ENCODE results near the gene ZSCAN29. TPM values are rescaled to one million over a fixed set of nuclear protein-coding genes. Genes with fewer than 3 reads are reported as not detected.

ZSCAN29 gene
- total and polyA plus RNA-seq, 5 donors, result 4.7 to 13.4 (median 12.4) TPM

GRCh38 chr15:43347114-43347513 is 23.7 kb downstream of the ZSCAN29 start:
- no peak for ATAC-seq
- Histone ChIP-seq H3K4me3 (ENCODE audit: low read length) (no peak overlapping the region), H3K9me3 (ENCODE audit: control insufficient read depth, low read length) (no peaks in the 10 kb centered on the region), H3K27ac (ENCODE audit: low read length) (no peak overlapping the region), H3K27me3 (ENCODE audit: control insufficient read depth, insufficient read depth) (no peaks in the 10 kb centered on the region), H3K4me1 (ENCODE audit: control insufficient read depth, insufficient read depth, low read length) (no peaks in the 10 kb centered on the region)
- WGBS, result 85% methylated on average over 3 of the region's 3 CpGs
- intact Hi-C loops (cut with DNase I), result no loop called here
- no peak for DNase-seq

DNA sequence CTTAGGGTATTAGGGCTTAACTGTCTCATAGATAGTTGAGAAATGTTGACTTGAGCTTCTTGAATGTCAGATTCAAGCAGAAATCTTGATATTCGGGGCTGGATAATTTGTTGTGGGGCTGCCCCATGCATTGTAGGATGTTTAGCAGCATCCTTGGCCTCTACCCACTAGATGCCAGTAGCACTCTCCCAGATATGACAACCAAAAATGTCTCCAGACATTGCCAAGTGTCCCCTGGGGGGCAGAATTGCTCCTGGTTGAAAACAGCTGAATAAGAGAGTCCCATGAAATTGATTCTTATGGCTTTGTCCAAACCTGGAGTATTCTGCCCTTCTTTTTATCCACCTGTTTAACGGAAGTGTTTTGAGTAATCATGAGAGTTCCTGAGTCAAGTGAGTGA is 24.5 kb downstream of the ZSCAN29 start:
- 87% methylated on average over 2 of the region's 2 CpGs for WGBS
- Histone ChIP-seq H3K4me3 (ENCODE audit: low read length) (no peak overlapping the region), H3K27me3 (ENCODE audit: control insufficient read depth, insufficient read depth) (no peaks in the 10 kb centered on the region), H3K27ac (ENCODE audit: low read length) (no peak overlapping the region), H3K9me3 (ENCODE audit: control insufficient read depth, low read length) (no peaks in the 10 kb centered on the region), H3K4me1 (ENCODE audit: control insufficient read depth, insufficient read depth, low read length) (no peaks in the 10 kb centered on the region)
- DNase-seq (no peak), ATAC-seq (no peak)
- intact Hi-C loops (cut with DNase I), result no loop called here

- H3K4me1 ChIP-seq (ENCODE audit: control insufficient read depth, insufficient read depth, low read length), result peaks cover 11% of the 10 kb centered on the region
- no peaks in the 10 kb centered on the region for H3K27me3 ChIP-seq (ENCODE audit: control insufficient read depth, insufficient read depth)
- ATAC-seq (no peak), DNase-seq (no peak)
- peak overlapping the region; percentile 87 for H3K4me3 ChIP-seq (ENCODE audit: low read length)
- H3K9me3 ChIP-seq (ENCODE audit: control insufficient read depth, low read length), result no peaks in the 10 kb centered on the region
- H3K27ac ChIP-seq (ENCODE audit: low read length), result peak overlapping the region; percentile 99
- intact Hi-C loops (cut with DNase I), result no loop called here
- 4% methylated on average over 7 of the region's 7 CpGs for WGBS
Observed at GRCh38 chr15:43330780-43331087, 40.1 kb downstream of the ZSCAN29 start.

- H3K9me3 ChIP-seq (ENCODE audit: control insufficient read depth, low read length), result no peaks in the 10 kb centered on the region
- no peaks in the 10 kb centered on the region for H3K27me3 ChIP-seq (ENCODE audit: control insufficient read depth, insufficient read depth)
- DNase-seq (peak; percentile 94 to 96 (median 96)), ATAC-seq (peak; percentile 98)
- H3K4me3 ChIP-seq (ENCODE audit: low read length), result peak within 1 kb of the TSS; percentile 87
- H3K4me1 ChIP-seq (ENCODE audit: control insufficient read depth, insufficient read depth, low read length), result peaks cover 11% of the 10 kb centered on the region
- WGBS, result under 1% methylated on average over 86 of the region's 86 CpGs
- intact Hi-C loops (cut with DNase I), result no loop called here
- peak within 1 kb of the TSS; percentile 99 for H3K27ac ChIP-seq (ENCODE audit: low read length)
Observed at GRCh38 chr15:43329960-43330779, 40.7 kb downstream of the ZSCAN29 start, which contains the start of gene LCMT2. LCMT2 (minus strand) TSS chr15:43330573; CDS start chr15:43330489, 84 bp downstream.

DNA sequence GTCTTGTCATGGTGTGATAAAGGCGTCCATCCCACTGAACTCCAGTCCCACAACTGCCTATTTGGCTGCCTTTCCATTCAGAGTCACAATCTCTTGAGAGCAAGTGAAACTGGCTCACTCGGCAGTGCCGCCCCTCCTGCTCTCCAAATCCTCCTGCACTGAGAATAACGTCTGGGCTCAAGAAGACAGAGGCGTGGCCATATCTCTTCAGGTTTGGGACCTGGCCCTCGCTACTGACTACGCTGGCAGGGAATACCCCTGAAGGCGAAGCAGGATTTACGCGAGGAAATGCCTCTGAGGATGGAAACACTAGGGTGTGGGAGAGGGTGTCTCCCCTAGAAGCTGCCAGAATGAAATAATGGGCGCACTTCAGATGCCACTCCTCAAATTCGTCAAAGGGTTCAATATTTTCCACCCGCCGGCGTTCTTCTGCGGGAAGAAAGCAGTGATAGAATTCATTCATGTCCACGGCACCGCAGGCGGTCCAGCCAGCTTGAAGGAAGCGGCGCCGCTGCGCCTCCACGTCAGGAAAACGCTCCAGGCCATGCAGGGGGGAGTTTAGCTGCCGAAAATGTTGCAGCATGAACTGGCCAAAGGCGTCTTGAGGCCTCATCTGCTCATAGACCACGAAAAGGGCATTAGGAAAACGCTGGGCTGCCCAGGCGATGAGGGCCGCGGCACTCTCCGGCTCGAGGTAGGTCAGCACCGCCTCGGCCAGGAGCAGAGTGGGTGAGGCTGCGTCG is 41.5 kb downstream of the ZSCAN29 start:
- DNase-seq, result peak; percentile 39 to 69 (median 41)
- peak overlapping the region; percentile 87 for H3K4me3 ChIP-seq (ENCODE audit: low read length)
- H3K4me1 ChIP-seq (ENCODE audit: control insufficient read depth, insufficient read depth, low read length), result peaks cover 11% of the 10 kb centered on the region
- intact Hi-C loops (cut with DNase I), result no loop called here
- H3K9me3 ChIP-seq (ENCODE audit: control insufficient read depth, low read length), result no peaks in the 10 kb centered on the region
- peak overlapping the region; percentile 99 for H3K27ac ChIP-seq (ENCODE audit: low read length)
- H3K27me3 ChIP-seq (ENCODE audit: control insufficient read depth, insufficient read depth), result no peaks in the 10 kb centered on the region
- WGBS, result 9% methylated on average over 38 of the region's 38 CpGs
- ATAC-seq, result peak; percentile 12 to 32

DNA sequence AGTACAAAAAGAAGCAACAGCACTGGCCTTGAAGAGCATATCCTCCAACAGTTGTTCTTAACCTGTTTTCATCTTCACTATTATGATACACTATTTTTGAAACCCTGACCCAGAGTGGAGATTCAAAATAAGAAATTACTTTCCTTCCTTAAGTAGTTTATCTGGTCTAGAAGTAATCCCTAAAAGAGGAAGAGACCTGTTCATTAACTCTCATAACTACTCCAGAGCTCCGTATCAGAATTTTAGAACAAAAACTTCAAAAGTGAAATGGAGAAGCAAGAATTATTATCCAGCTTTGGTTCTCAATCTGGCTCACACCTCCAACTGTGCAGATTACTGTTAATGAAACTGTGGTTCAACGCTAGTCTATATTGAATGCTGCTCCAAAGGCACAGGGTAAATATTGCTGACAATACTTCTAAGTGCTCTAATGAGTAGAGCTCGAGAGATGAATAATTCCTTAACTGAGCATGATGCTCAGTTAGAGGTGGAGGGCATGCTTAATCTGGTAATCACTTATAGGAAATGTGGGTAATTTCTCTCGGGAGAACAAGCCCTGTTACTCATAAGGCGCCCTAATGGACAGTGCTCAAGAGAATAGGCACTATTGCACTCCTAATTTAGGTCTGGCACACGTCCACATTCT is 45.7 kb downstream of the ZSCAN29 start:
- Histone ChIP-seq H3K4me3 (ENCODE audit: low read length) (no peak overlapping the region), H3K27me3 (ENCODE audit: control insufficient read depth, insufficient read depth) (no peaks in the 10 kb centered on the region), H3K27ac (ENCODE audit: low read length) (no peak overlapping the region), H3K9me3 (ENCODE audit: control insufficient read depth, low read length) (no peaks in the 10 kb centered on the region), H3K4me1 (ENCODE audit: control insufficient read depth, insufficient read depth, low read length) (peaks cover 11% of the 10 kb centered on the region)
- WGBS, result 71% methylated on average over 6 of the region's 6 CpGs
- ATAC-seq (no peak), DNase-seq (no peak)
- intact Hi-C loops (cut with DNase I), result no loop called here

DNA sequence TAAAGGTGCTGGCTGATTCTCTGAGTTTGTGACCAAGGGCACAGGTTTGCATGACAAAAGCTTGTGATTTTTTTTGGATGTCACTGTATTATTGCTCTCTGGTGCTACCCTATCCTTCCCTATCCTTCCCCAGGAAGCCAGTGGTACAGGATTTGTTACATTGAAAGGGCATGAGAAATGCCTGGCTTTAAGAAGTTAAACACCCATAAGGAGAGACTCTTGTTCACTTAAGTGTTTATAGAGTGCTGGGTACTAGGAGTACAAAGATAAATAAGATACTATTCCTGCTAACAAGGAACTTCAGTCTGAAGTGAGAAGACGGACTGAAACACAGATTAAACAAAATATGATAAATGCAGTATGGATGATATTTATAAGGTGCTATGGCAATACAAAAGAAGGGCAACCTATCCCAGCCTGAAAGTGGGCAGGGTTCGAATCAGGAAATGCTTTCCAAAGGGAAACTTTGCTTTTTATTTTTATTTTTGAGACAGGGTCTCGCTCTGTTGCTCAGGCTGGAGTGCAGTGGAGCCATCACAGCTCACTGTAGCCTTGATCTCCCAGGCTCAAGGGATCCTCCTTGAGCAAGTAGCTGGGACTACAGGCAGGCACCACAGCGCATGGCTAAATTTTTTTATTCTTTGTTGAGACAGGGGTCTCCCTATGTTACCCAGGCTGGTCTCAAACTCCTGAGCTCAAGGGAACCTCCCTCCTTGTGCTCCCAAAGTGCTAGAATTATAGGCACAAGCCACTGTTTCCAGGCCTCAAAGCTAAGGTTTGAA is 51.7 kb downstream of the ZSCAN29 start:
- intact Hi-C loops (cut with DNase I), result no loop called here
- peaks cover 2% of the 10 kb centered on the region for H3K4me1 ChIP-seq (ENCODE audit: control insufficient read depth, insufficient read depth, low read length)
- H3K27ac ChIP-seq (ENCODE audit: low read length), result no peak overlapping the region
- H3K9me3 ChIP-seq (ENCODE audit: control insufficient read depth, low read length), result no peaks in the 10 kb centered on the region
- 78% methylated on average over 4 of the region's 4 CpGs for WGBS
- no peaks in the 10 kb centered on the region for H3K27me3 ChIP-seq (ENCODE audit: control insufficient read depth, insufficient read depth)
- DNase-seq (no peak), ATAC-seq (no peak)
- H3K4me3 ChIP-seq (ENCODE audit: low read length), result no peak overlapping the region

DNA sequence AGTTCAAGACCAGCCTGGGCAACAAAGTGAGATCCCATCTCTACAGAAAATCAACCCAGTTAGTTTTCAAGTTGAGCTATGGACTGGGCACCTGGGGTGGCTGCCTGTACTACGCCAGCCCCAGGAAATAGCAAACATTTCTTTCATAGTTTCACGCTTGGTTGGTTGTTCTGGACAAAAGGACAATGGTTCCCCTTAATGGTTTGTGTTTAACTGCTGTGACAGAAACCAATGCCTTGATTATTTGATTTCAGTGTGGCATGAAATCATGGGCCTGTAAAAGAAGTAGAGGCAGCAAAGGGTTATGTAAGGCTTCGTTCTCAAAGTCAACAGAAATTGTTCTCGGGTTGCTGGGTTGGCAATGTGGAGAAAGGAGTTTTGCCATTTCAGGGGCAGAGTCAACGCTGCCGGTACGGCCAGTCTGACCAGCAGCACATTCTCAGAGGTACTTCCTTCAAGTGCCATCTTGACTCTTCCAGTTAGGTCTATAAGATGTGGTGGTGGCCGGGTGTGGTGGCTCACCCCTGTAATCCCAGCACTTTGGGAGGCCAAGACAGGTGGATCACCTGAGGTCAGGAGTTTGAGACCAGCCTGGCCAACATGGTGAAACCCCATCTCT is 53.2 kb downstream of the ZSCAN29 start:
- intact Hi-C loops (cut with DNase I), result no loop called here
- DNase-seq (no peak), ATAC-seq (no peak)
- H3K4me1 ChIP-seq (ENCODE audit: control insufficient read depth, insufficient read depth, low read length), result peaks cover 2% of the 10 kb centered on the region
- H3K27me3 ChIP-seq (ENCODE audit: control insufficient read depth, insufficient read depth), result no peaks in the 10 kb centered on the region
- H3K27ac ChIP-seq (ENCODE audit: low read length), result no peak overlapping the region
- H3K4me3 ChIP-seq (ENCODE audit: low read length), result no peak overlapping the region
- no peaks in the 10 kb centered on the region for H3K9me3 ChIP-seq (ENCODE audit: control insufficient read depth, low read length)
- WGBS, result 82% methylated on average over 8 of the region's 8 CpGs

GRCh38 chr15:43316971-43317346 is 53.9 kb downstream of the ZSCAN29 start:
- H3K4me3 ChIP-seq (ENCODE audit: low read length), result no peak overlapping the region
- H3K27ac ChIP-seq (ENCODE audit: low read length), result no peak overlapping the region
- ATAC-seq (no peak), DNase-seq (no peak)
- peaks cover 2% of the 10 kb centered on the region for H3K4me1 ChIP-seq (ENCODE audit: control insufficient read depth, insufficient read depth, low read length)
- intact Hi-C loops (cut with DNase I), result no loop called here
- no peaks in the 10 kb centered on the region for H3K9me3 ChIP-seq (ENCODE audit: control insufficient read depth, low read length)
- WGBS, result 97% methylated on average over 1 of the region's 1 CpG
- no peaks in the 10 kb centered on the region for H3K27me3 ChIP-seq (ENCODE audit: control insufficient read depth, insufficient read depth)
